ENCODE data around the gene FICD. TPM values are rescaled to one million over a fixed set of nuclear protein-coding genes. Genes with fewer than 3 reads are reported as not detected.

FICD gene
- total and polyA plus RNA-seq, 9 of the 15 experiments (the other 6 are each of a cell fraction or from before 2014, with no cell fraction given), result 0.88 to 4.5 (median 1.9) TPM

DNA sequence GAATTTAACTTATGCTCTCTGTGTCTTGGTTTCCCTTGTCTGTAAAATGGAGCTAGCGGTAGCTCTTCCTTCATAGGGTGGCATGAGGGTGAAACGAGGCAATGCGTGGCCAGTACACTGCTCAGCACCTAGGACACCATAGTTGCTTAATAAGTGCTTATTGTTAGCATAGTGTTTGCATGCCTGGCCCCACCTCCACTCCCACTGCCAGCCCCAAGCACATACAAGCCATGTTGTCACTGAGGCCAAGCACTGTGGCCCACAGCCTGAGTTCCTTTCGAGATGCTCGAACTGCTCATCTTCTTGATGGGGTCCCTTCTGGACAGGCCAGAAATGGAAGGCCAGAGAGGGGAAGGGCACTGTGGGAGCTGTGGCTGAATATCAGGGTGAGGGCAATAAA lies 839 bp downstream of the FICD start:
- in situ Hi-C loops (cut with MboI) (no loop called here), intact Hi-C loops (cut with micrococcal nuclease) (no loop called here)
- H3K4me1 ChIP-seq (replicated peaks in 1 of 2; ENCODE audit: control insufficient read depth in 2 of 2, insufficient read depth in 2 of 2, low read length in 2 of 2), result peaks cover 8 to 23% of the 10 kb centered on the region in 2 experiments; a peak in 4 of 5 replicates
- ATAC-seq (peak; percentile 1; the same call in 1 of the 3 replicates), FAIRE-seq (no peak), DNase-seq (ENCODE audit: extremely low read depth in 1 of 4, low spot score in 3 of 4) (no peak)
- CTCF ChIA-PET (ENCODE audit: low intra/inter-chr PET ratio), result no interaction called here
- peak overlapping the region; percentile 81; the same call in 1 of the 2 replicates for H2AFZ ChIP-seq (ENCODE audit: low read depth, low read length)
- H3K9ac ChIP-seq (ENCODE audit: insufficient read depth in 1 of 2, low read depth in 2 of 2, low read length in 2 of 2), result peak overlapping the region; percentile 85 to 94
- H3K27ac ChIP-seq (ENCODE audit: extremely low read depth, low read depth, low read length), result peak overlapping the region; percentile 79
- BruUV-seq (replicated peaks), result no TSS peak
- no peaks in the 10 kb centered on the region for H3K9me3 ChIP-seq (replicated peaks; ENCODE audit: control insufficient read depth, insufficient read depth, low read depth, low read length)
- H3K4me3 ChIP-seq, result peak overlapping the region; percentile 67
- POLR2A ChIA-PET, result interaction anchor here (0.6 to 3.7 kb wide), 4 partner anchors 16 to 459 kb away, joined by 3 to 15 read pairs (median 5); partner anchors contain the start of gene SART3
- H3K4me2 ChIP-seq (ENCODE audit: insufficient read depth, low read length), result peak overlapping the region; percentile 89
- 58% methylated on average over 5 of the region's 5 CpGs for WGBS (ENCODE audit: insufficient coverage, low coverage, missing lambda C conversion rate)
- peaks cover 37% of the 10 kb centered on the region for H3K36me3 ChIP-seq (ENCODE audit: control insufficient read depth, insufficient read depth, low read length)
- H4K20me1 ChIP-seq (replicated peaks; ENCODE audit: control insufficient read depth, insufficient read depth, low read length), result no peaks in the 10 kb centered on the region
- no peaks in the 10 kb centered on the region for H3K27me3 ChIP-seq (ENCODE audit: control insufficient read depth in 2 of 2, insufficient read depth in 2 of 2, low read length in 2 of 2)
- no peaks in the 10 kb centered on the region for H3K9me1 ChIP-seq (ENCODE audit: control insufficient read depth, insufficient read depth, low read length)
- peaks cover 8% of the 10 kb centered on the region for H3K79me2 ChIP-seq (ENCODE audit: control insufficient read depth, insufficient read depth, low read length)
- peak; percentile 66; the same call in 1 of the 2 replicates for TF ChIP-seq ZKSCAN8 (CRISPR knock-in tag; IDR thresholded peaks at IDR 0.05)
- no peak for TF ChIP-seq CTCF (IDR thresholded peaks at IDR 0.05 in 2 of 3, conservative IDR thresholded peaks at IDR 0.05 in 1 of 3; ENCODE audit: insufficient read depth in 2 of 3, low read depth in 1 of 3, low read length in 3 of 3)
- TF ChIP-seq, protein P1, sequence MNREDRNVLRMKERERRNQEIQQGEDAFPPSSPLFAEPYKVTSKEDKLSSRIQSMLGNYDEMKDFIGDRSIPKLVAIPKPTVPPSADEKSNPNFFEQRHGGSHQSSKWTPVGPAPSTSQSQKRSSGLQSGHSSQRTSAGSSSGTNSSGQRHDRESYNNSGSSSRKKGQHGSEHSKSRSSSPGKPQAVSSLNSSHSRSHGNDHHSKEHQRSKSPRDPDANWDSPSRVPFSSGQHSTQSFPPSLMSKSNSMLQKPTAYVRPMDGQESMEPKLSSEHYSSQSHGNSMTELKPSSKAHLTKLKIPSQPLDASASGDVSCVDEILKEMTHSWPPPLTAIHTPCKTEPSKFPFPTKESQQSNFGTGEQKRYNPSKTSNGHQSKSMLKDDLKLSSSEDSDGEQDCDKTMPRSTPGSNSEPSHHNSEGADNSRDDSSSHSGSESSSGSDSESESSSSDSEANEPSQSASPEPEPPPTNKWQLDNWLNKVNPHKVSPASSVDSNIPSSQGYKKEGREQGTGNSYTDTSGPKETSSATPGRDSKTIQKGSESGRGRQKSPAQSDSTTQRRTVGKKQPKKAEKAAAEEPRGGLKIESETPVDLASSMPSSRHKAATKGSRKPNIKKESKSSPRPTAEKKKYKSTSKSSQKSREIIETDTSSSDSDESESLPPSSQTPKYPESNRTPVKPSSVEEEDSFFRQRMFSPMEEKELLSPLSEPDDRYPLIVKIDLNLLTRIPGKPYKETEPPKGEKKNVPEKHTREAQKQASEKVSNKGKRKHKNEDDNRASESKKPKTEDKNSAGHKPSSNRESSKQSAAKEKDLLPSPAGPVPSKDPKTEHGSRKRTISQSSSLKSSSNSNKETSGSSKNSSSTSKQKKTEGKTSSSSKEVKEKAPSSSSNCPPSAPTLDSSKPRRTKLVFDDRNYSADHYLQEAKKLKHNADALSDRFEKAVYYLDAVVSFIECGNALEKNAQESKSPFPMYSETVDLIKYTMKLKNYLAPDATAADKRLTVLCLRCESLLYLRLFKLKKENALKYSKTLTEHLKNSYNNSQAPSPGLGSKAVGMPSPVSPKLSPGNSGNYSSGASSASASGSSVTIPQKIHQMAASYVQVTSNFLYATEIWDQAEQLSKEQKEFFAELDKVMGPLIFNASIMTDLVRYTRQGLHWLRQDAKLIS (CRISPR knock-in tag; IDR thresholded peaks at IDR 0.05), result no peak
- no peak for TF ChIP-seq XRCC4 (IDR thresholded peaks at IDR 0.05; ENCODE audit: extremely low read depth, insufficient read depth, insufficient read length)
- TF ChIP-seq, protein P2, sequence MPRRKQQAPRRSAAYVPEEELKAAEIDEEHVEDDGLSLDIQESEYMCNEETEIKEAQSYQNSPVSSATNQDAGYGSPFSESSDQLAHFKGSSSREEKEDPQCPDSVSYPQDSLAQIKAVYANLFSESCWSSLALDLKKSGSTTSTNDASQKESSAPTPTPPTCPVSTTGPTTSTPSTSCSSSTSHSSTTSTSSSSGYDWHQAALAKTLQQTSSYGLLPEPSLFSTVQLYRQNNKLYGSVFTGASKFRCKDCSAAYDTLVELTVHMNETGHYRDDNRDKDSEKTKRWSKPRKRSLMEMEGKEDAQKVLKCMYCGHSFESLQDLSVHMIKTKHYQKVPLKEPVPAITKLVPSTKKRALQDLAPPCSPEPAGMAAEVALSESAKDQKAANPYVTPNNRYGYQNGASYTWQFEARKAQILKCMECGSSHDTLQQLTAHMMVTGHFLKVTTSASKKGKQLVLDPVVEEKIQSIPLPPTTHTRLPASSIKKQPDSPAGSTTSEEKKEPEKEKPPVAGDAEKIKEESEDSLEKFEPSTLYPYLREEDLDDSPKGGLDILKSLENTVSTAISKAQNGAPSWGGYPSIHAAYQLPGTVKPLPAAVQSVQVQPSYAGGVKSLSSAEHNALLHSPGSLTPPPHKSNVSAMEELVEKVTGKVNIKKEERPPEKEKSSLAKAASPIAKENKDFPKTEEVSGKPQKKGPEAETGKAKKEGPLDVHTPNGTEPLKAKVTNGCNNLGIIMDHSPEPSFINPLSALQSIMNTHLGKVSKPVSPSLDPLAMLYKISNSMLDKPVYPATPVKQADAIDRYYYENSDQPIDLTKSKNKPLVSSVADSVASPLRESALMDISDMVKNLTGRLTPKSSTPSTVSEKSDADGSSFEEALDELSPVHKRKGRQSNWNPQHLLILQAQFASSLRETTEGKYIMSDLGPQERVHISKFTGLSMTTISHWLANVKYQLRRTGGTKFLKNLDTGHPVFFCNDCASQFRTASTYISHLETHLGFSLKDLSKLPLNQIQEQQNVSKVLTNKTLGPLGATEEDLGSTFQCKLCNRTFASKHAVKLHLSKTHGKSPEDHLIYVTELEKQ (CRISPR knock-in tag; IDR thresholded peaks at IDR 0.05), result no peak
- no peak for TF ChIP-seq EP400 (IDR thresholded peaks at IDR 0.05)
- no peak for TF ChIP-seq PKNOX1 (IDR thresholded peaks at IDR 0.05)
- no peak for TF ChIP-seq ZNF232 (CRISPR knock-in tag; IDR thresholded peaks at IDR 0.05)
- no peak for TF ChIP-seq CHCHD3 (CRISPR knock-in tag; IDR thresholded peaks at IDR 0.05)
- TF ChIP-seq ZNF263 (CRISPR knock-in tag; IDR thresholded peaks at IDR 0.05; ENCODE audit: borderline replicate concordance), result no peak
- TF ChIP-seq ERF (CRISPR knock-in tag; IDR thresholded peaks at IDR 0.05), result 0 out of 2 replicates have a peak, but pooled peaks have one; percentile 8

All from K562 (cell line).